Left ventricle myocardium inferior (tissue), 1 donor: ENCODE data around the gene ZNF385D. TPM values are rescaled to one million over a fixed set of nuclear protein-coding genes. Genes with fewer than 3 reads are reported as not detected.
A peak's percentile ranks its signal among the peaks of the same experiment; 100 is the strongest.

Experiments used
- DNase-seq: peaks from one replicate; pipeline ENCODE4 v3.0.0-alpha.2; 2020
- H3K27ac ChIP-seq: fragments of 200-600 bp; replicated peaks from 2 replicates; pipeline ENCODE4 v1.8.0; 2021
- H3K27me3 ChIP-seq: fragments of 200-600 bp; 2 replicates; pipeline ENCODE4 v1.8.0; 2021; ENCODE audit warnings: low read depth
- H3K36me3 ChIP-seq: fragments of 200-600 bp; 2 replicates; pipeline ENCODE4 v1.8.0; 2021
- H3K4me1 ChIP-seq: fragments of 200-600 bp; 2 replicates; pipeline ENCODE4 v1.8.0; 2021
- H3K4me3 ChIP-seq: fragments of 200-600 bp; 2 replicates; pipeline ENCODE4 v1.8.0; 2021; ENCODE audit warnings: mild to moderate bottlenecking, moderate library complexity
- H3K9me3 ChIP-seq: fragments of 200-600 bp; replicated peaks from 2 replicates; pipeline ENCODE4 v1.8.0; 2021
- intact Hi-C: fragments of 100-400 bp; cut with micrococcal nuclease; formaldehyde crosslinking; loops from one replicate; pipeline ENCODE4 v1.11.0; 2022
- total RNA-seq: library from RNA; stranded (reverse); fragmentation: NEBNext Ultra II Directional; extraction: Animal tissue kit (Norgen Biotek cat#: 25700); gene quantifications from one replicate; pipeline ENCODE4 v1.2.1, GENCODE V29; 2021
- TF ChIP-seq, protein P1 (sequence below): fragments of 200-600 bp; IDR thresholded peaks from 2 replicates; pipeline ENCODE4 v1.8.0; 2021; ENCODE audit warnings: antibody characterized with exemption, mild to moderate bottlenecking, borderline replicate concordance
- donor health status: DM: no; HTN: yes; CAD: no; lungs with severe emphysema.

ZNF385D gene
- total RNA-seq, 1 donor from 2014 or later, result 2.3 TPM

GRCh38 chr3:21564531-21564930 is 186.5 kb downstream of the ZNF385D start:
- no peak for DNase-seq
- Histone ChIP-seq H3K4me3 (no peak overlapping the region), H3K4me1 (peaks cover 14% of the 10 kb centered on the region), H3K27ac (no peak overlapping the region), H3K9me3 (peaks cover 3% of the 10 kb centered on the region), H3K27me3 (no peaks in the 10 kb centered on the region), H3K36me3 (peaks cover 8% of the 10 kb centered on the region)
- intact Hi-C loops, result no loop called here
- TF ChIP-seq, protein P1, sequence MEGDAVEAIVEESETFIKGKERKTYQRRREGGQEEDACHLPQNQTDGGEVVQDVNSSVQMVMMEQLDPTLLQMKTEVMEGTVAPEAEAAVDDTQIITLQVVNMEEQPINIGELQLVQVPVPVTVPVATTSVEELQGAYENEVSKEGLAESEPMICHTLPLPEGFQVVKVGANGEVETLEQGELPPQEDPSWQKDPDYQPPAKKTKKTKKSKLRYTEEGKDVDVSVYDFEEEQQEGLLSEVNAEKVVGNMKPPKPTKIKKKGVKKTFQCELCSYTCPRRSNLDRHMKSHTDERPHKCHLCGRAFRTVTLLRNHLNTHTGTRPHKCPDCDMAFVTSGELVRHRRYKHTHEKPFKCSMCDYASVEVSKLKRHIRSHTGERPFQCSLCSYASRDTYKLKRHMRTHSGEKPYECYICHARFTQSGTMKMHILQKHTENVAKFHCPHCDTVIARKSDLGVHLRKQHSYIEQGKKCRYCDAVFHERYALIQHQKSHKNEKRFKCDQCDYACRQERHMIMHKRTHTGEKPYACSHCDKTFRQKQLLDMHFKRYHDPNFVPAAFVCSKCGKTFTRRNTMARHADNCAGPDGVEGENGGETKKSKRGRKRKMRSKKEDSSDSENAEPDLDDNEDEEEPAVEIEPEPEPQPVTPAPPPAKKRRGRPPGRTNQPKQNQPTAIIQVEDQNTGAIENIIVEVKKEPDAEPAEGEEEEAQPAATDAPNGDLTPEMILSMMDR, result no peak

DNA sequence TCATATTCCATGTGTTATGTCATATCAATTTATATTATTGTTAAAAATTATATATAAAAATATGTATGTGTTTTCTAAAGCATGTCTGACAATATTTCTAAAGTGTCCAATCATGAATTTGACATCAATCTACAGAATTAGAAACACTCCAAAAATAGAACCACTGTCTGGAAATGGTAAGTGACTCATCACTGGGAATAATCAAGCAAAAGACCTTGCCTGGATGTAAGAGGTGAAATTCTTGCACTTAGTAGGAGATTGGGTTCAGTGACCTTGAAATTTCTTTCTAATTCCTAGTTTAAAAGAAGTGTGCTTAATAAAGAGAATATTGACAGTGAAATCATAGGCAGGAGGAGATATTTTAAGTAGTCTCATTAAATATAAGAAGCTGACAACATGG is 188.8 kb downstream of the ZNF385D start:
- Histone ChIP-seq H3K4me3 (no peak overlapping the region), H3K36me3 (peaks cover 8% of the 10 kb centered on the region), H3K27ac (no peak overlapping the region), H3K27me3 (no peaks in the 10 kb centered on the region), H3K9me3 (peaks cover 10% of the 10 kb centered on the region), H3K4me1 (peaks cover 14% of the 10 kb centered on the region)
- intact Hi-C loops, result no loop called here
- TF ChIP-seq, protein P1, result no peak
- DNase-seq, result no peak

GRCh38 chr3:21561472-21561871 is 189.5 kb downstream of the ZNF385D start:
- intact Hi-C loops, result no loop called here

GRCh38 chr3:21551019-21551418 is 200.0 kb downstream of the ZNF385D start:
- no peaks in the 10 kb centered on the region for H3K27me3 ChIP-seq
- no peaks in the 10 kb centered on the region for H3K4me1 ChIP-seq
- no peaks in the 10 kb centered on the region for H3K36me3 ChIP-seq
- peaks cover 6% of the 10 kb centered on the region for H3K9me3 ChIP-seq
- H3K27ac ChIP-seq, result no peak overlapping the region
- intact Hi-C loops, result no loop called here
- H3K4me3 ChIP-seq, result no peak overlapping the region
- TF ChIP-seq, protein P1, result peak; percentile 7
- no peak for DNase-seq

More at GRCh38 chr3:21561472-21561871, 189.5 kb downstream of the ZNF385D start:
- H3K27ac ChIP-seq, result no peak overlapping the region
- peaks cover 14% of the 10 kb centered on the region for H3K4me1 ChIP-seq
- no peaks in the 10 kb centered on the region for H3K27me3 ChIP-seq
- TF ChIP-seq, protein P1, result no peak
- DNase-seq, result no peak
- peaks cover 8% of the 10 kb centered on the region for H3K36me3 ChIP-seq
- no peak overlapping the region for H3K4me3 ChIP-seq
- H3K9me3 ChIP-seq, result peaks cover 17% of the 10 kb centered on the region

DNA sequence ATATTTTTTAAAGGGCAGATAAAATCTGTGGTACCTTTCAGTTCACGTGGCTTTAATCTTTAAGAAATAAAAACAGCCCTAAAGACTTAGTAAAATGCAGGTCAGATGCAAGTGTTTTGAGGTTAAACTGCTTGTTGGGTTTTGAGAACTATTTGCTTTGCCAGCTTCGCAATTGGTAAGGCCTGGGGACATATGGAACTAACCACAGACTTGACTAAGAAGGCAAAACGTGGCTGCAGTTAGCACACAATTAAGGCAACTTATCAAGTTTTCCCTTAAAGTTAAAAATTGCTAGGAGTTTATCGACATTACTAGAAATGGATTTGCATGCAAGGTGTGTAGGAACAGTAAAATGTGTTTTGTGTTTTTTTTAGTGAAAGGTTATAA is 206.9 kb downstream of the ZNF385D start:
- intact Hi-C loops, result no loop called here
- no peaks in the 10 kb centered on the region for H3K9me3 ChIP-seq
- H3K27ac ChIP-seq, result no peak overlapping the region
- no peak for DNase-seq
- no peaks in the 10 kb centered on the region for H3K27me3 ChIP-seq
- H3K4me1 ChIP-seq, result no peaks in the 10 kb centered on the region
- H3K36me3 ChIP-seq, result no peaks in the 10 kb centered on the region
- no peak overlapping the region for H3K4me3 ChIP-seq
- TF ChIP-seq, protein P1, result no peak
